C4-2B (cell line): ENCODE measurements around the gene TMEM200C.

Experiments
- ZFX ChIP-seq: fragments of 450-650 bp; IDR thresholded peaks from 2 replicates; pipeline ENCODE4 v1.6.1; 2017
- TF ChIP-seq, protein P1 (sequence below): fragments of 450-650 bp; conservative IDR thresholded peaks from 2 replicates; pipeline ENCODE4 v1.5.1; 2017; ENCODE audit warnings: mild to moderate bottlenecking

- TF ChIP-seq, protein P1, sequence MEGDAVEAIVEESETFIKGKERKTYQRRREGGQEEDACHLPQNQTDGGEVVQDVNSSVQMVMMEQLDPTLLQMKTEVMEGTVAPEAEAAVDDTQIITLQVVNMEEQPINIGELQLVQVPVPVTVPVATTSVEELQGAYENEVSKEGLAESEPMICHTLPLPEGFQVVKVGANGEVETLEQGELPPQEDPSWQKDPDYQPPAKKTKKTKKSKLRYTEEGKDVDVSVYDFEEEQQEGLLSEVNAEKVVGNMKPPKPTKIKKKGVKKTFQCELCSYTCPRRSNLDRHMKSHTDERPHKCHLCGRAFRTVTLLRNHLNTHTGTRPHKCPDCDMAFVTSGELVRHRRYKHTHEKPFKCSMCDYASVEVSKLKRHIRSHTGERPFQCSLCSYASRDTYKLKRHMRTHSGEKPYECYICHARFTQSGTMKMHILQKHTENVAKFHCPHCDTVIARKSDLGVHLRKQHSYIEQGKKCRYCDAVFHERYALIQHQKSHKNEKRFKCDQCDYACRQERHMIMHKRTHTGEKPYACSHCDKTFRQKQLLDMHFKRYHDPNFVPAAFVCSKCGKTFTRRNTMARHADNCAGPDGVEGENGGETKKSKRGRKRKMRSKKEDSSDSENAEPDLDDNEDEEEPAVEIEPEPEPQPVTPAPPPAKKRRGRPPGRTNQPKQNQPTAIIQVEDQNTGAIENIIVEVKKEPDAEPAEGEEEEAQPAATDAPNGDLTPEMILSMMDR: no peak
- no peak for TF ChIP-seq ZFX
Observed at GRCh38 chr18:5891184-5891853, 4.0 kb downstream of the TMEM200C start.
